ENCODE data around the gene OR10K1. TPM values are rescaled to one million over a fixed set of nuclear protein-coding genes. Genes with fewer than 3 reads are reported as not detected.

Gene OR10K1
- total RNA-seq, 1 experiment from 2014 or later: not detected

GRCh38 chr1:158493054-158493453 is 31.4 kb downstream of the OR10K1 start:
- Histone ChIP-seq H2AK5ac (ENCODE audit: insufficient read length, low read length) (no peak overlapping the region), H2BK20ac (ENCODE audit: low read depth, low read length, poor library complexity, severe bottlenecking) (no peak overlapping the region), H3K23ac (ENCODE audit: insufficient read length, low read depth, low read length) (no peak overlapping the region), H3K4ac (ENCODE audit: low read depth, low read length) (no peak overlapping the region), H3K27me3 (ENCODE audit: insufficient read depth, low read length) (no peaks in the 10 kb centered on the region), H3K9me3 (ENCODE audit: control insufficient read depth, low read depth, low read length) (no peaks in the 10 kb centered on the region), H3K18ac (ENCODE audit: insufficient read length, low read depth, low read length) (no peak overlapping the region), H4K5ac (ENCODE audit: insufficient read length, low read depth, low read length) (no peak overlapping the region), H3K14ac (ENCODE audit: insufficient read depth, low read length) (no peak overlapping the region), H3K4me2 (ENCODE audit: insufficient read depth, insufficient read length, low read length) (no peak overlapping the region), H3K27ac (ENCODE audit: insufficient read length, low read depth, low read length) (no peak overlapping the region), H3T11ph (ENCODE audit: low read length) (no peak overlapping the region), H2BK5ac (ENCODE audit: insufficient read length, low read length) (no peak overlapping the region), H2BK120ac (ENCODE audit: low read depth, low read length, poor library complexity, severe bottlenecking) (no peak overlapping the region), H2BK12ac (ENCODE audit: insufficient read length, low read depth, low read length) (no peak overlapping the region), H3K79me1 (ENCODE audit: insufficient read depth, low read depth, low read length, poor library complexity, severe bottlenecking) (no peaks in the 10 kb centered on the region), H3K23me2 (ENCODE audit: insufficient read length, low read depth, low read length, poor library complexity, severe bottlenecking) (no peaks in the 10 kb centered on the region), H3K9ac (ENCODE audit: extremely low read depth, insufficient read length, low read length) (no peak overlapping the region), H4K20me1 (ENCODE audit: control insufficient read depth, insufficient read depth, insufficient read length) (no peaks in the 10 kb centered on the region), H2AFZ (ENCODE audit: low read length) (no peak overlapping the region), H3K4me1 (ENCODE audit: insufficient read depth, low read length) (no peaks in the 10 kb centered on the region), H3K56ac (ENCODE audit: insufficient read length, low read depth, low read length) (no peak overlapping the region), H4K8ac (replicated peaks; ENCODE audit: insufficient read length, low read depth, low read length) (no peak overlapping the region), H3K79me2 (ENCODE audit: insufficient read depth, low read length) (no peaks in the 10 kb centered on the region), H4K91ac (ENCODE audit: insufficient read length, low read depth, low read length) (no peak overlapping the region), H2BK15ac (ENCODE audit: low read depth, low read length) (no peak overlapping the region)
- Mint-ChIP-seq H3K4me3 (no peak overlapping the region), H3K9me3 (no peaks in the 10 kb centered on the region), H3K27ac (no peak overlapping the region), H3K36me3 (ENCODE audit: insufficient read depth in 1 of 3, low read depth in 3 of 3) (no peaks in the 10 kb centered on the region), H3K27me3 (ENCODE audit: low read depth) (no peaks in the 10 kb centered on the region), H3K4me1 (no peaks in the 10 kb centered on the region)
- no peak for TF ChIP-seq CTCF (conservative IDR thresholded peaks at IDR 0.05)
- DNase-seq: no peak
- no CpG with 5 or more reads among the region's 3 CpGs for WGBS (ENCODE audit: extremely low coverage, insufficient read length, low lambda C conversion rate)

Data from H9 (cell line).